OCI-LY3 (cell line): ENCODE results near the gene VWA7.
"Not testable (repeated sequence)": the region's sequence is repeated elsewhere in the genome, so short reads cannot be mapped to it uniquely, and the experiment has no call there.

ENCODE experiments used
- CTCF ChIP-seq: fragments of 200-600, 300-600 bp; sonication (generic); IDR thresholded peaks from 2 replicates; pipeline ENCODE4 v1.5.1; 2014; ENCODE audit warnings: antibody characterized with exemption, low read length, low read depth
- EZH2phosphoT487 ChIP-seq: fragments of 200-600 bp; shearing (Covaris generic); IDR thresholded peaks from 2 replicates; pipeline ENCODE4 v1.6.1; 2018; ENCODE audit warnings: antibody characterized with exemption, mixed run types, low read depth

GRCh38 chr6:31823592-31824196 lies 46.6 kb upstream of the VWA7 start:
- TF ChIP-seq CTCF, EZH2phosphoT487: not testable (repeated sequence)
